Aorta (tissue), 5 donors: ENCODE data around the gene HMGCS1. TPM values are rescaled to one million over a fixed set of nuclear protein-coding genes. Genes with fewer than 3 reads are reported as not detected.
"Not testable (repeated sequence)": the region's sequence is repeated elsewhere in the genome, so short reads cannot be mapped to it uniquely, and the experiment has no call there.

Source experiments
- ATAC-seq: fragments of 200-7000 bp; cut with Tn5 transposase; one replicate; pipeline ENCODE4 v1.9.1; 2022; ENCODE audit warnings: moderate library complexity; ENCODE audit not compliant: low FRiP score
- DNase-seq, 2 donors: peaks; one replicate each; pipeline ENCODE4 v3.0.0-alpha.2; 2020
- H3K27ac ChIP-seq, 2 donors: one replicate each; pipeline ENCODE4 v1.5.1; 2013; ENCODE audit warnings: low read length in 2 of 2, mild to moderate bottlenecking in 2 of 2, moderate library complexity in 2 of 2, control low read depth in 1 of 2, inconsistent platforms in 1 of 2, low read depth in 1 of 2
- H3K27me3 ChIP-seq, 2 donors: one replicate each; pipeline ENCODE4 v1.6.1; 2013; ENCODE audit warnings: control low read depth in 1 of 2, low read length in 1 of 2, mild to moderate bottlenecking in 1 of 2, moderate library complexity in 1 of 2; ENCODE audit not compliant: insufficient read depth in 2 of 2, control insufficient read depth in 1 of 2
- H3K36me3 ChIP-seq, 2 donors: one replicate each; pipeline ENCODE4 v1.6.1; 2013; ENCODE audit warnings: control low read depth in 1 of 2, low read length in 1 of 2, mild to moderate bottlenecking in 1 of 2; ENCODE audit not compliant: insufficient read depth in 2 of 2, control insufficient read depth in 1 of 2
- H3K4me1 ChIP-seq, 2 donors: one replicate each; pipeline ENCODE4 v1.6.1; 2013; ENCODE audit warnings: low read length in 2 of 2, control low read depth in 1 of 2, mild to moderate bottlenecking in 1 of 2, moderate library complexity in 1 of 2; ENCODE audit not compliant: insufficient read depth in 2 of 2, control insufficient read depth in 1 of 2
- H3K4me3 ChIP-seq, 2 donors: one replicate each; pipeline ENCODE4 v1.5.1; 2013; ENCODE audit warnings: low read length in 2 of 2, control low read depth in 1 of 2, mild to moderate bottlenecking in 1 of 2
- H3K9me3 ChIP-seq: one replicate; pipeline ENCODE4 v1.6.1; 2013; ENCODE audit warnings: mild to moderate bottlenecking, low read length; ENCODE audit not compliant: control insufficient read depth
- WGBS, 2 donors: extraction: QIAGEN DNeasy Blood & Tissue Kit; methylation state at CpG; one replicate each; pipeline ENCODE4 v1.1.7; 2013; 5-methylcytosine and 5-hydroxymethylcytosine counted together
- intact Hi-C, 2 donors: fragments of 100-400 bp; cut with DNase I; formaldehyde crosslinking; loops; one replicate each; pipeline versions ENCODE4 v1.14.2 to v1.15.0; 2022
- polyA plus RNA-seq, 2 donors: library from polyadenylated mRNA; stranded (reverse); fragments of 200-250 nt; gene quantifications; one replicate each; pipeline ENCODE4 v1.2.3, GENCODE V29; 2013
- total RNA-seq, 2 donors: library from RNA; stranded (reverse); fragmentation: NEBNext Ultra II Directional; extraction: Animal tissue kit (Norgen Biotek cat#: 25700); gene quantifications; one replicate each; pipeline ENCODE4 v1.2.1, GENCODE V29; 2021
- donor health status: healthy with polysubstance abuse.
- donor health status: Bipolar disorder and iron deficiency.
- donor health status: DM: no; HTN: no; CAD: no.
- donor health status: DM: no; HTN: no; CAD: no.
- donor health status: DM: yes; HTN: yes; CAD: no.

HMGCS1 gene
- total and polyA plus RNA-seq, 4 donors: 12.6 to 57.9 (median 29.4) TPM

DNA sequence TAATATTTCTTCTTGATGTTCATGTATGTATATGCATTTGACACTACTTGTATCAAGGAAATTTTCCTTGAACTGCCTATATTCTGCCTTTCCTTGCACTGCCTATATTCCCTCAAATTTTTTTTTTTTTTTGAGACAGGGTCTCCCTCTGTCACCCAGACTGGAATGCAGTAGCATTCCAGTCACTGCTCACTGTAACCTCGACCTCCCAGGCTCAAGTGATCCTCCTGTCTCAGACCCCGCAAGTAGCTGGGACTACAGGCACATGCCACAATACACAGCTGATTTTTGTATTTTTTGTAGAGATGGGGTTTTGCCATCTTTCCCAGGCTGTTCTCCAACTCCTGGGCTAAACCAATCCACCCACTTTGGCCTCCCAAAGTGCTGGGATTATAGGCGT, 4.1 kb downstream of the HMGCS1 start:
- DNase-seq (no peak), ATAC-seq (no peak)
- Histone ChIP-seq H3K27me3 (no peaks in the 10 kb centered on the region), H3K4me3 (no peak overlapping the region), H3K36me3 (no peaks in the 10 kb centered on the region), H3K9me3 (no peaks in the 10 kb centered on the region), H3K27ac (no peak overlapping the region), H3K4me1 (peaks cover 0 to 3% of the 10 kb centered on the region in 2 donors)
- intact Hi-C loops: no loop called here
- 75 to 79% methylated on average over 3 of the region's 3 CpGs for WGBS, 2 donors

DNA sequence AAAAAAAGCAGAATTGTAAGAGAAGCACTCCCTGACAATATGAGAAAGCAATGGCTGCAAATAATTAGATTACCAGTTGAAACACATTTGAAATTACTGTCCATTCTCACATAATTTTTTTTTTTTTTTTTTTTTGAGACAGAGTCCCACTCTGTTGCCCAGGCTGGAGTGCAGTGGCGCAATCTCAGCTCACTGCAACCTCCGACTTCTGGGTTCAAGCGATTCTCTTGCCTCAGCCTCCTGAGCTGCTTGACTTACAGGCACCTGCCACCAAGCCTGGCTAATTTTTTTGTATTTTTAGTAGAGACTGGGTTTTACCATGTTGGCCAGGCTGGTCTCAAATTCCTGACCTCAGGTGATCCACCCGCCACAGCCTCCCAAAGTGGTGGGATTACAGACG, 6.3 kb downstream of the HMGCS1 start:
- 82 to 84% methylated on average over 5 of the region's 5 CpGs for WGBS, 2 donors
- intact Hi-C loops, H3K4me1 ChIP-seq: not testable (repeated sequence)

DNA sequence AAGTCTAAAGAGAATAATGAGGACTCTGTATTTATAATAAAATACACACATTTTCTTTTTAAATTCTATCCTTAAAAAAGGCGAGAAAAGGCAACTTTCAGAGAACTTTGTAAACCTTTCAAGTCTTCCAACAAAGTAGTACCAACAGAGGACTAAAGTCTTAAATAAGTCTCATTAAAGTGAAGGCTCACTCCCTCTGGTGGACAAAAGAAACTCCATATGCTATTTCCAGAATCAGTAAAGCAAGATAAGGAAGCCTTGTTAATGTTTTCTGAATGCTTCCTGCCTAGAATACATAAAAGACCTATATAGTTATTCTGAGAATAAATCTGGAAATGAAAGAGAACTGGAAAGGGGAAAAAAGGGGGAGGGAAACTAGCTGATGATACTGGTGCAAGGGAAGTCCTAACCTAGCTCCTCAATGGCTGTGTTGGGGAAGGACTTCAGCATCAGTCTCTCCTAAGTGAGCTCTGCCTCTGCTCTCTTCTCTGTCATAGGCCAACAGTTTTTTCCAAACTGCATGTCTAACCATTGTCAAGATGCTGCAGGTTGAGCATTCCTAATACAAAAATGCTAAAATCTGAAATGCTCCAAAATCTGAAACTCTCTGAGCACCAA, 7.2 kb downstream of the HMGCS1 start:
- WGBS, 2 donors: 60 to 61% methylated on average over 1 of the region's 1 CpG
- no peak for ATAC-seq
- Histone ChIP-seq H3K27me3 (no peaks in the 10 kb centered on the region), H3K36me3 (no peaks in the 10 kb centered on the region), H3K4me3 (no peak overlapping the region), H3K9me3 (no peaks in the 10 kb centered on the region), H3K27ac (no peak overlapping the region), H3K4me1 (peaks cover 0 to 3% of the 10 kb centered on the region in 2 donors)
- intact Hi-C loops: no loop called here
- no peak for DNase-seq

More for the DNA sequence above, 6.3 kb downstream of the HMGCS1 start:
- H3K4me3 ChIP-seq, ATAC-seq, H3K36me3 ChIP-seq, DNase-seq, H3K9me3 ChIP-seq, H3K27me3 ChIP-seq, H3K27ac ChIP-seq: not testable (repeated sequence)

DNA sequence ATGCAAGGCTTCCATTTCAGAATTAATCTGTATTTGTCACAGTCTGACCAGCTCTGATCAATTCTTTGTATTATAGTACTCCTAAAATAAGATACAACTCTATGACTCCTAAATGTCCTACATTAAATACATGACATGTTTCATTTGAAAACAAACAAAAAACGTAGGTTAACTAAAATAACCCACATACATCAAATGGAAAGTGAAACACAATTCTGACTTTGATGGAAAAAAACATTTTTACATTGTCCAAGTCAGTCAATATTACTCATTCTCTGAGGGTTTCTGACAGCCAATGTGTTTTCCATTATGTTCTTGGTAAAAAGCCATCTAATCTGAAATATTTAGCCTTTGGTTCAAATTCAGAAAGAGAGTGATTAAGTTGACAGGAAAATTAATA, 8.7 kb downstream of the HMGCS1 start:
- Histone ChIP-seq H3K27ac (no peak overlapping the region), H3K4me3 (no peak overlapping the region), H3K27me3 (no peaks in the 10 kb centered on the region), H3K9me3 (no peaks in the 10 kb centered on the region), H3K36me3 (peaks cover 0 to 3% of the 10 kb centered on the region in 2 donors), H3K4me1 (peaks cover 0 to 3% of the 10 kb centered on the region in 2 donors)
- ATAC-seq: no peak
- intact Hi-C loops: no loop called here
- DNase-seq: no peak
- WGBS, 2 donors: 4 to 10% methylated on average over 1 of the region's 1 CpG

DNA sequence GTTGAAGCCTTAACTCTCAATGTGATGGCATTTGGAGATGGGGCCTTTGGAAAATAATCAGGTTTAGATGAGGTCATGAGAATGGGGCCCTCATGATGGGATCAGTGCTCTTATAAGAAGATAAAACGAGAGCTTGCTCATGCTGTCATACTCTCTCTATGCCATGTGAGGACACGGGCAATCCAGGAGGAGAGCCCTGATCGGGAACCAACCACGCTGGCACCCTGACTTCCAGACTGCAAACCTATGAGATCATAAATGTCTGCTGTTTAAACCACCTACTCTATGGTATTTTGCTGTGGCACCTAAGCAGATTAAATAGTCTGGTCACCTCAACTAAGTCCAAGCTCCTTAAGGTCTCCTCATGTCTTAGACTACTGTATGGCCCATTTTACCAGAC, 10.0 kb downstream of the HMGCS1 start:
- ATAC-seq (no peak), DNase-seq (no peak)
- peaks cover 2 to 3% of the 10 kb centered on the region in 2 donors for H3K36me3 ChIP-seq
- 92 to 93% methylated on average over 4 of the region's 4 CpGs for WGBS, 2 donors
- H3K4me3 ChIP-seq: no peak overlapping the region
- peaks cover 0 to 3% of the 10 kb centered on the region in 2 donors for H3K4me1 ChIP-seq
- no peak overlapping the region for H3K27ac ChIP-seq
- intact Hi-C loops: no loop called here
- H3K27me3 ChIP-seq: no peaks in the 10 kb centered on the region
- no peaks in the 10 kb centered on the region for H3K9me3 ChIP-seq

GRCh38 chr5:43302481-43302880, 10.7 kb downstream of the HMGCS1 start:
- Histone ChIP-seq H3K27ac (no peak overlapping the region), H3K9me3 (no peaks in the 10 kb centered on the region), H3K36me3 (peaks cover 2 to 6% of the 10 kb centered on the region in 2 donors), H3K4me3 (no peak overlapping the region), H3K4me1 (peaks cover 0 to 3% of the 10 kb centered on the region in 2 donors), H3K27me3 (no peaks in the 10 kb centered on the region)
- DNase-seq (no peak), ATAC-seq (no peak)
- intact Hi-C loops: no loop called here
- WGBS, 2 donors: 95 to 99% methylated on average over 3 of the region's 3 CpGs

DNA sequence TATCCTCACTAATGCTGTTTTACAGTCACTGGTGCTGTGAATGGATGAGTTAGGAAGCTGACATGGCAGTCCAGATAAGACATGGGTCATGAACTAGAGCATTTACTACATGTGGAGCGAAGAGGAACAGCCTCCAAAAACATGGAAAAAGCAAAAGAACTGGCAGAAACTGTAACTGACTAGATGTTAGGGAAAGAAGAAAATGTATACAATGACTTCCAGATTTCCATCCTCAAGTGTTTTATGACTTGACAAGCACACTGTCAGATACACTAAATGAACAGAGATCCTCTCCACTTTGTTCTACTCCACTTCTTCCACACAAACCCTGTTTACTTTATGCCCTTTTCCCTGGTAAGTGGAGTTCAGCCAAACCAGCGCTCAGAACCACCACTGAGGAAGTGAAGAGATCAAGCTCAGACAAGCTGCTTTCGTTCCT, 11.5 kb downstream of the HMGCS1 start:
- intact Hi-C loops: no loop called here
- H3K4me3 ChIP-seq: no peak overlapping the region
- H3K4me1 ChIP-seq: peaks cover 0 to 3% of the 10 kb centered on the region in 2 donors
- no peak for ATAC-seq
- H3K27me3 ChIP-seq: no peaks in the 10 kb centered on the region
- peaks cover 2 to 8% of the 10 kb centered on the region in 2 donors for H3K36me3 ChIP-seq
- WGBS, 2 donors: 86 to 87% methylated on average over 3 of the region's 3 CpGs
- DNase-seq: no peak
- no peaks in the 10 kb centered on the region for H3K9me3 ChIP-seq
- H3K27ac ChIP-seq: no peak overlapping the region

- 95 to 97% methylated on average over 1 of the region's 1 CpG for WGBS, 2 donors
- ATAC-seq: no peak
- Histone ChIP-seq H3K4me3 (no peak overlapping the region), H3K9me3 (no peaks in the 10 kb centered on the region), H3K4me1 (no peaks in the 10 kb centered on the region), H3K27ac (no peak overlapping the region), H3K27me3 (no peaks in the 10 kb centered on the region), H3K36me3 (peaks cover 2 to 8% of the 10 kb centered on the region in 2 donors)
- intact Hi-C loops: no loop called here
- DNase-seq: no peak
Measured at GRCh38 chr5:43300112-43300511, 13.1 kb downstream of the HMGCS1 start.

GRCh38 chr5:43298443-43298842, 14.8 kb downstream of the HMGCS1 start:
- Histone ChIP-seq H3K27ac (no peak overlapping the region), H3K27me3 (no peaks in the 10 kb centered on the region), H3K36me3 (peaks cover 2 to 8% of the 10 kb centered on the region in 2 donors), H3K4me1 (no peaks in the 10 kb centered on the region), H3K9me3 (no peaks in the 10 kb centered on the region), H3K4me3 (no peak overlapping the region)
- intact Hi-C loops: no loop called here
- DNase-seq (no peak), ATAC-seq (no peak)
- 94 to 95% methylated on average over 5 of the region's 5 CpGs for WGBS, 2 donors
